Measurements from ENCODE around the gene RPL7L1. TPM values are rescaled to one million over a fixed set of nuclear protein-coding genes. Genes with fewer than 3 reads are reported as not detected.

Gene RPL7L1
- polyA plus RNA-seq (2013, experiment 1 of 2) = 58.1 TPM
- polyA plus RNA-seq (2013, experiment 2 of 2) = 59.5 TPM

DNA sequence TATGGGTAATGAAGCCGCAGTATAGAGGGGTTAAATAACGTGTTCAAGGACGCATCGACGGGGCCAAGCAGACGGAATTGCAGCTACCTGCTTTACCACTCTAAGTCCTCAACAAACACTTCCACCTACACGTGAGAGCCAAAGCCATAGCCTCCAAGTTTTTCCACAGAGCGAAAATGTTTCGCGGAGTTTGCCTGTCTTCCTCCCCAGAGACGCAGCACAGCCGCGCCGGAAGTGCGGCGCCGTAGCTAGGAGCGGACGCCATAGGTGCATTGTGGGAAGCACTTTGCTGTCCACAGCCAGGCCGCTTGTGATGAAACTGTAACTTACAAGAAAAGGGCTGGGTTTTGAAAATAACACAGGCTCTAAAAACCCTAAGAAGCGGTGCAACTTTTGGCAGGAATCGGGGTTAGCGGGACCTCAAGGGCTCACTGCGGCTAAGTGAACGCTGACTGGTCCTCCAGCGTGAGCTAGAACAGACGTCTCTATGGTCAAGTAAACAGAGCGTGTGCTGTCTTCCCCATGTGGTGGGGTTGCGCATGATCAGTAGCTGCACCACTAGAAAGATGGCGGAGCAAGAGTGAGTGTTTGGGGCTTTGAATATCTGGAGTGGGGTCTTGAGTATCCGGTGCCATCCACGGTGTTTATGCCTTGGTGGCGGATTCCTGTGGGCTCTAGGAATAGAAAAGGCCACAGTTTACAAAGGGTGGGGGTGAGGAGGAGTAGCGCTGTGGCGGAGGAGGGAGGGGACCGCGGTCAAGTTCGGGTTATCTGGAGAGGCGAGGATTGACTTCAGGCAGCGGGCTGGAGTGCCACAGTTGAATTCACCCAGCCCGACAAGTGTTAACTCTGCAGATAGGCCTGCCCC lies at the start of gene RPL7L1:
TSS of gene RPL7L1 (plus strand) at position 245 of the 868 bp plus-strand sequence. CDS start at position 540, 295 bp downstream.
- Histone ChIP-seq H3K4ac (ENCODE audit: low read depth in 1 of 2, low read length in 2 of 2) (peak within 1 kb of the TSS; percentile 96 to 98), H2AFZ (ENCODE audit: low read depth, low read length) (peak within 1 kb of the TSS; percentile 78), H3K27me3 (ENCODE audit: control insufficient read depth in 1 of 2, insufficient read depth in 1 of 2, low read length in 2 of 2) (no peaks in the 10 kb centered on the region), H3K23ac (ENCODE audit: low read length in 2 of 2) (peak within 1 kb of the TSS in 1 of 2 experiments; percentile 79), H3K14ac (ENCODE audit: low read length in 2 of 2) (peak within 1 kb of the TSS; percentile 90 to 99), H3K79me1 (replicated peaks; ENCODE audit: low read length, poor library complexity, severe bottlenecking) (peaks cover 5% of the 10 kb centered on the region), H4K8ac (ENCODE audit: low read length) (peak within 1 kb of the TSS; percentile 100), H2BK12ac (ENCODE audit: low read length in 2 of 2) (no peak within 1 kb of the TSS), H2AK5ac (ENCODE audit: low read length, severe bottlenecking) (peak within 1 kb of the TSS; percentile 97), H3K36me3 (ENCODE audit: control insufficient read depth in 1 of 2, insufficient read depth in 2 of 2, low read depth in 1 of 2, low read length in 2 of 2) (peaks cover 21 to 29% of the 10 kb centered on the region in 2 experiments), H3K4me2 (ENCODE audit: low read length, poor library complexity, severe bottlenecking) (peak within 1 kb of the TSS; percentile 66), H2BK120ac (ENCODE audit: low read depth, low read length) (no peak within 1 kb of the TSS), H2BK5ac (ENCODE audit: low read depth, low read length, poor library complexity, severe bottlenecking) (peak within 1 kb of the TSS; percentile 99), H3K4me1 (ENCODE audit: control insufficient read depth, insufficient read depth, low read depth, low read length) (peaks cover 8% of the 10 kb centered on the region), H3K9ac (ENCODE audit: low read length) (peak within 1 kb of the TSS; percentile 96), H3K18ac (ENCODE audit: low read depth in 1 of 2, low read length in 2 of 2) (peak within 1 kb of the TSS; percentile 95 to 98), H4K91ac (ENCODE audit: low read length) (peak within 1 kb of the TSS; percentile 93), H3K4me3 (ENCODE audit: insufficient read depth in 1 of 2, low read depth in 1 of 2, low read length in 2 of 2) (peak within 1 kb of the TSS; percentile 76 to 91), H2BK15ac (ENCODE audit: low read depth, poor library complexity, severe bottlenecking) (no peak within 1 kb of the TSS), H3K27ac (ENCODE audit: low read length, poor library complexity, severe bottlenecking) (peak within 1 kb of the TSS; percentile 74), H3K9me3 (ENCODE audit: control insufficient read depth, low read length) (no peaks in the 10 kb centered on the region)
- WGBS = 3% methylated on average over 41 of the region's 41 CpGs
- DNase-seq = peak; percentile 96

GRCh38 chr6:42831237-42831636 lies 48.2 kb upstream of the RPL7L1 start:
- no peak overlapping the region for H4K91ac ChIP-seq (ENCODE audit: low read length)
- H3K36me3 ChIP-seq (ENCODE audit: control insufficient read depth in 1 of 2, insufficient read depth in 2 of 2, low read depth in 1 of 2, low read length in 2 of 2) = peaks cover 27 to 62% of the 10 kb centered on the region in 2 experiments
- H3K27ac ChIP-seq (ENCODE audit: low read length, poor library complexity, severe bottlenecking) = no peak overlapping the region
- H3K79me1 ChIP-seq (replicated peaks; ENCODE audit: low read length, poor library complexity, severe bottlenecking) = peaks cover 4% of the 10 kb centered on the region
- H2BK120ac ChIP-seq (ENCODE audit: low read depth, low read length) = no peak overlapping the region
- no peak overlapping the region for H3K4me2 ChIP-seq (ENCODE audit: low read length, poor library complexity, severe bottlenecking)
- H2BK5ac ChIP-seq (ENCODE audit: low read depth, low read length, poor library complexity, severe bottlenecking) = no peak overlapping the region
- H2BK15ac ChIP-seq (ENCODE audit: low read depth, poor library complexity, severe bottlenecking) = no peak overlapping the region
- H2AFZ ChIP-seq (ENCODE audit: low read depth, low read length) = no peak overlapping the region
- H2BK12ac ChIP-seq (ENCODE audit: low read length in 2 of 2) = no peak overlapping the region
- H3K4ac ChIP-seq (ENCODE audit: low read depth in 1 of 2, low read length in 2 of 2) = no peak overlapping the region
- H3K27me3 ChIP-seq (ENCODE audit: control insufficient read depth in 1 of 2, insufficient read depth in 1 of 2, low read length in 2 of 2) = no peaks in the 10 kb centered on the region
- H3K18ac ChIP-seq (ENCODE audit: low read depth in 1 of 2, low read length in 2 of 2) = no peak overlapping the region
- H3K4me3 ChIP-seq (ENCODE audit: insufficient read depth in 1 of 2, low read depth in 1 of 2, low read length in 2 of 2) = no peak overlapping the region
- no peak for DNase-seq
- H2AK5ac ChIP-seq (ENCODE audit: low read length, severe bottlenecking) = no peak overlapping the region
- H3K9me3 ChIP-seq (ENCODE audit: control insufficient read depth, low read length) = no peaks in the 10 kb centered on the region
- no peak overlapping the region for H3K14ac ChIP-seq (ENCODE audit: low read length in 2 of 2)
- 94% methylated on average over 3 of the region's 3 CpGs for WGBS
- H3K4me1 ChIP-seq (ENCODE audit: control insufficient read depth, insufficient read depth, low read depth, low read length) = no peaks in the 10 kb centered on the region
- H4K8ac ChIP-seq (ENCODE audit: low read length) = no peak overlapping the region
- H3K9ac ChIP-seq (ENCODE audit: low read length) = no peak overlapping the region
- no peak overlapping the region for H3K23ac ChIP-seq (ENCODE audit: low read length in 2 of 2)

DNA sequence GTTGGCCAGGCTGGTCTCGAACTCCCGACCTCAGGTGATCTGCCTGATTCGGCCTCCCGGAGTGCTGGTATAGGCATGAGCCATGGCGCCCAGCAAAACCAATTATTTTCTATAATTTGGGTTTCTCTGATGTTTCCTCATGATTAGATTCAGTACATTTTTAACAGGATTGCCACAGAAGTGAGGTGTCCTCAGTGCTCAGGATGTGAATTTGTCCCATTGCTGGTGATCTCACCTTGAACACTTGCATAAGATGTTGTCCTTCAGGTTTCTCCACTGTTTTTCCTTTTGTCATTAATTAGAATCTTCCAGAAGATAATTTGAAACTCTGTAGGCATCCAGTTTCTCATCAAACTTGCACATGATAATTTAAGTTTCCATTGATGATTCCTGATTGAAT lies 45.4 kb upstream of the RPL7L1 start:
- Histone ChIP-seq H3K79me1 (replicated peaks; ENCODE audit: low read length, poor library complexity, severe bottlenecking) (peaks cover 4% of the 10 kb centered on the region), H2BK120ac (ENCODE audit: low read depth, low read length) (no peak overlapping the region), H3K36me3 (ENCODE audit: control insufficient read depth in 1 of 2, insufficient read depth in 2 of 2, low read depth in 1 of 2, low read length in 2 of 2) (peaks cover 18 to 48% of the 10 kb centered on the region in 2 experiments), H3K4me2 (ENCODE audit: low read length, poor library complexity, severe bottlenecking) (no peak overlapping the region), H3K27ac (ENCODE audit: low read length, poor library complexity, severe bottlenecking) (no peak overlapping the region), H3K4me1 (ENCODE audit: control insufficient read depth, insufficient read depth, low read depth, low read length) (no peaks in the 10 kb centered on the region), H3K4me3 (ENCODE audit: insufficient read depth in 1 of 2, low read depth in 1 of 2, low read length in 2 of 2) (no peak overlapping the region), H3K23ac (ENCODE audit: low read length in 2 of 2) (no peak overlapping the region), H3K27me3 (ENCODE audit: control insufficient read depth in 1 of 2, insufficient read depth in 1 of 2, low read length in 2 of 2) (no peaks in the 10 kb centered on the region), H2BK12ac (ENCODE audit: low read length in 2 of 2) (no peak overlapping the region), H2BK15ac (ENCODE audit: low read depth, poor library complexity, severe bottlenecking) (no peak overlapping the region), H4K8ac (ENCODE audit: low read length) (no peak overlapping the region), H3K9me3 (ENCODE audit: control insufficient read depth, low read length) (no peaks in the 10 kb centered on the region), H3K14ac (ENCODE audit: low read length in 2 of 2) (no peak overlapping the region), H2AFZ (ENCODE audit: low read depth, low read length) (no peak overlapping the region), H3K4ac (ENCODE audit: low read depth in 1 of 2, low read length in 2 of 2) (no peak overlapping the region), H2AK5ac (ENCODE audit: low read length, severe bottlenecking) (no peak overlapping the region), H2BK5ac (ENCODE audit: low read depth, low read length, poor library complexity, severe bottlenecking) (no peak overlapping the region), H3K18ac (ENCODE audit: low read depth in 1 of 2, low read length in 2 of 2) (no peak overlapping the region), H3K9ac (ENCODE audit: low read length) (no peak overlapping the region), H4K91ac (ENCODE audit: low read length) (no peak overlapping the region)
- WGBS = 93% methylated on average over 4 of the region's 5 CpGs
- no peak for DNase-seq

- Histone ChIP-seq H3K14ac (ENCODE audit: low read length in 2 of 2) (no peak overlapping the region), H2BK5ac (ENCODE audit: low read depth, low read length, poor library complexity, severe bottlenecking) (no peak overlapping the region), H3K27me3 (ENCODE audit: control insufficient read depth in 1 of 2, insufficient read depth in 1 of 2, low read length in 2 of 2) (no peaks in the 10 kb centered on the region), H3K4me3 (ENCODE audit: insufficient read depth in 1 of 2, low read depth in 1 of 2, low read length in 2 of 2) (no peak overlapping the region), H3K18ac (ENCODE audit: low read depth in 1 of 2, low read length in 2 of 2) (no peak overlapping the region), H3K79me1 (replicated peaks; ENCODE audit: low read length, poor library complexity, severe bottlenecking) (peaks cover 2% of the 10 kb centered on the region), H3K23ac (ENCODE audit: low read length in 2 of 2) (no peak overlapping the region), H2AK5ac (ENCODE audit: low read length, severe bottlenecking) (no peak overlapping the region), H4K91ac (ENCODE audit: low read length) (no peak overlapping the region), H3K36me3 (ENCODE audit: control insufficient read depth in 1 of 2, insufficient read depth in 2 of 2, low read depth in 1 of 2, low read length in 2 of 2) (peaks cover 0 to 16% of the 10 kb centered on the region in 2 experiments), H2BK120ac (ENCODE audit: low read depth, low read length) (no peak overlapping the region), H4K8ac (ENCODE audit: low read length) (no peak overlapping the region), H2BK15ac (ENCODE audit: low read depth, poor library complexity, severe bottlenecking) (no peak overlapping the region), H3K4ac (ENCODE audit: low read depth in 1 of 2, low read length in 2 of 2) (no peak overlapping the region), H3K27ac (ENCODE audit: low read length, poor library complexity, severe bottlenecking) (no peak overlapping the region), H3K4me2 (ENCODE audit: low read length, poor library complexity, severe bottlenecking) (no peak overlapping the region), H3K9ac (ENCODE audit: low read length) (no peak overlapping the region), H3K9me3 (ENCODE audit: control insufficient read depth, low read length) (no peaks in the 10 kb centered on the region), H2BK12ac (ENCODE audit: low read length in 2 of 2) (no peak overlapping the region), H2AFZ (ENCODE audit: low read depth, low read length) (no peak overlapping the region), H3K4me1 (ENCODE audit: control insufficient read depth, insufficient read depth, low read depth, low read length) (no peaks in the 10 kb centered on the region)
- DNase-seq = no peak
- 95% methylated on average over 6 of the region's 6 CpGs for WGBS
Measured at GRCh38 chr6:42841844-42842584, 37.4 kb upstream of the RPL7L1 start.

Measured in mesenchymal stem cell (in vitro differentiated cells and primary cell).